Measurements from ENCODE around the gene FCRL1. TPM values are rescaled to one million over a fixed set of nuclear protein-coding genes. Genes with fewer than 3 reads are reported as not detected.

Gene FCRL1
- total RNA-seq, 1 experiment from 2014 or later, result not detected

- no peak overlapping the region for H2BK20ac ChIP-seq (ENCODE audit: low read depth, low read length, poor library complexity, severe bottlenecking)
- no peak for DNase-seq
- no peak overlapping the region for H3K56ac ChIP-seq (ENCODE audit: insufficient read length, low read depth, low read length)
- no peak overlapping the region for H3K27ac Mint-ChIP-seq
- H3K23ac ChIP-seq (ENCODE audit: insufficient read length, low read depth, low read length), result no peak overlapping the region
- no peak overlapping the region for H2BK12ac ChIP-seq (ENCODE audit: insufficient read length, low read depth, low read length)
- no peaks in the 10 kb centered on the region; the same call in none of the 2 replicates for H3K27me3 Mint-ChIP-seq (ENCODE audit: low read depth)
- no peak overlapping the region for H3K14ac ChIP-seq (ENCODE audit: insufficient read depth, low read length)
- H3T11ph ChIP-seq (ENCODE audit: low read length), result no peak overlapping the region
- H3K4me1 ChIP-seq (ENCODE audit: insufficient read depth, low read length), result no peaks in the 10 kb centered on the region; the same call in 1 of the 2 replicates
- H4K8ac ChIP-seq (replicated peaks; ENCODE audit: insufficient read length, low read depth, low read length), result no peak overlapping the region
- no peak overlapping the region for H4K91ac ChIP-seq (ENCODE audit: insufficient read length, low read depth, low read length)
- no peak overlapping the region for H2BK5ac ChIP-seq (ENCODE audit: insufficient read length, low read length)
- no peaks in the 10 kb centered on the region for H3K79me2 ChIP-seq (ENCODE audit: insufficient read depth, low read length)
- no peaks in the 10 kb centered on the region for H3K23me2 ChIP-seq (ENCODE audit: insufficient read length, low read depth, low read length, poor library complexity, severe bottlenecking)
- H3K9me3 Mint-ChIP-seq, result no peaks in the 10 kb centered on the region
- no peaks in the 10 kb centered on the region for H3K79me1 ChIP-seq (ENCODE audit: insufficient read depth, low read depth, low read length, poor library complexity, severe bottlenecking)
- H3K27ac ChIP-seq (ENCODE audit: insufficient read length, low read depth, low read length), result no peak overlapping the region
- no peak overlapping the region for H4K5ac ChIP-seq (ENCODE audit: insufficient read length, low read depth, low read length)
- no peak overlapping the region for H2BK120ac ChIP-seq (ENCODE audit: low read depth, low read length, poor library complexity, severe bottlenecking)
- no peaks in the 10 kb centered on the region for H4K20me1 ChIP-seq (ENCODE audit: control insufficient read depth, insufficient read depth, insufficient read length)
- no peak for TF ChIP-seq CTCF (conservative IDR thresholded peaks at IDR 0.05)
- peaks cover 3 to 5% of the 10 kb centered on the region in 2 experiments; a peak in 2 of 4 replicates for H3K4me1 Mint-ChIP-seq
- H3K4ac ChIP-seq (ENCODE audit: low read depth, low read length), result no peak overlapping the region
- no peaks in the 10 kb centered on the region for H3K27me3 ChIP-seq (ENCODE audit: insufficient read depth, low read length)
- H3K4me2 ChIP-seq (ENCODE audit: insufficient read depth, insufficient read length, low read length), result no peak overlapping the region
- no peaks in the 10 kb centered on the region for H3K9me3 ChIP-seq (ENCODE audit: control insufficient read depth, low read depth, low read length)
- H3K9ac ChIP-seq (ENCODE audit: extremely low read depth, insufficient read length, low read length), result no peak overlapping the region
- H2AFZ ChIP-seq (ENCODE audit: low read length), result no peak overlapping the region
- no peak overlapping the region for H3K4me3 Mint-ChIP-seq
- no peaks in the 10 kb centered on the region for H3K36me3 Mint-ChIP-seq (ENCODE audit: insufficient read depth in 1 of 3, low read depth in 3 of 3)
- no peak overlapping the region for H2AK5ac ChIP-seq (ENCODE audit: insufficient read length, low read length)
- WGBS (ENCODE audit: extremely low coverage, insufficient read length, low lambda C conversion rate), result no CpG with 5 or more reads among the region's 8 CpGs
- H2BK15ac ChIP-seq (ENCODE audit: low read depth, low read length), result no peak overlapping the region
- H3K18ac ChIP-seq (ENCODE audit: insufficient read length, low read depth, low read length), result no peak overlapping the region
Measured at GRCh38 chr1:157771661-157772425, 48.1 kb downstream of the FCRL1 start.

Data from H9 (cell line).